Measurements from ENCODE around the gene LIPG.
"Not testable (repeated sequence)": the region's sequence is repeated elsewhere in the genome, so short reads cannot be mapped to it uniquely, and the experiment has no call there.

Gene LIPG

GRCh38 chr18:49573835-49574234, 12.0 kb downstream of the LIPG start:
- no peak for DNase-seq (ENCODE audit: low spot score)

GRCh38 chr18:49579041-49579440, 17.2 kb downstream of the LIPG start:
- not testable (repeated sequence) for DNase-seq (ENCODE audit: low spot score)

- not testable (repeated sequence) for DNase-seq (ENCODE audit: low spot score)
Observed at GRCh38 chr18:49579583-49579982, 17.7 kb downstream of the LIPG start.

GRCh38 chr18:49580279-49580678, 18.4 kb downstream of the LIPG start:
- DNase-seq (ENCODE audit: low spot score): no peak

GRCh38 chr18:49581371-49581770, 19.5 kb downstream of the LIPG start:
- no peak for DNase-seq (ENCODE audit: low spot score)

- DNase-seq (ENCODE audit: low spot score): no peak
Observed at GRCh38 chr18:49582579-49582978, 20.7 kb downstream of the LIPG start.

GRCh38 chr18:49584394-49584793, 22.5 kb downstream of the LIPG start:
- no peak for DNase-seq (ENCODE audit: low spot score)

- DNase-seq (ENCODE audit: low spot score): not testable (repeated sequence)
Observed at GRCh38 chr18:49584951-49585350, 23.1 kb downstream of the LIPG start.

GRCh38 chr18:49585781-49586663, 24.2 kb downstream of the LIPG start:
- DNase-seq (ENCODE audit: low spot score): no peak

GRCh38 chr18:49588171-49588570, 26.3 kb downstream of the LIPG start:
- no peak for DNase-seq (ENCODE audit: low spot score)

- DNase-seq (ENCODE audit: low spot score): no peak
Observed at GRCh38 chr18:49588971-49589370, 27.1 kb downstream of the LIPG start.

- DNase-seq (ENCODE audit: low spot score): no peak
Observed at GRCh38 chr18:49590608-49591007, 28.8 kb downstream of the LIPG start.

- no peak for DNase-seq (ENCODE audit: low spot score)
Observed at GRCh38 chr18:49591271-49591670, 29.4 kb downstream of the LIPG start.

GRCh38 chr18:49591775-49592174, 29.9 kb downstream of the LIPG start:
- DNase-seq (ENCODE audit: low spot score): no peak

GRCh38 chr18:49596687-49597086, 34.8 kb downstream of the LIPG start:
- no peak for DNase-seq (ENCODE audit: low spot score)

- DNase-seq (ENCODE audit: low spot score): no peak
Observed at GRCh38 chr18:49597157-49597931, 35.5 kb downstream of the LIPG start.

- no peak for DNase-seq (ENCODE audit: low spot score)
Observed at GRCh38 chr18:49601211-49601610, 39.4 kb downstream of the LIPG start.

- DNase-seq (ENCODE audit: low spot score): no peak
Observed at GRCh38 chr18:49608366-49609255, 46.8 kb downstream of the LIPG start.

GRCh38 chr18:49609256-49610021, 47.6 kb downstream of the LIPG start:
- DNase-seq (ENCODE audit: low spot score): no peak

- no peak for DNase-seq (ENCODE audit: low spot score)
Observed at GRCh38 chr18:49610022-49610445, 48.2 kb downstream of the LIPG start.

- no peak for DNase-seq (ENCODE audit: low spot score)
Observed at GRCh38 chr18:49611316-49611715, 49.5 kb downstream of the LIPG start.

Data from globus pallidus (tissue), 1 donor.